Astrocyte (in vitro differentiated cells and primary cell): Measurements from ENCODE around the gene MCAM.

Experiments used
- CTCF ChIP-seq: IDR thresholded peaks from 2 replicates; pipeline ENCODE4 v1.5.1; 2011; ENCODE audit warnings: low read depth, mild to moderate bottlenecking, inconsistent platforms, low read length, moderate library complexity; ENCODE audit not compliant: insufficient read depth
- EZH2 ChIP-seq: IDR thresholded peaks from 2 replicates; pipeline ENCODE4 v1.6.1; 2012; ENCODE audit warnings: mild to moderate bottlenecking, low read length, inconsistent platforms; ENCODE audit not compliant: insufficient read depth

GRCh38 chr11:119284344-119285157 is 32.4 kb downstream of the MCAM start:
- peak; percentile 32 for TF ChIP-seq CTCF
- TF ChIP-seq EZH2: no peak
